ENCODE results near the gene EXOC4. TPM values are rescaled to one million over a fixed set of nuclear protein-coding genes. Genes with fewer than 3 reads are reported as not detected.

EXOC4 gene
- total RNA-seq, 2 donors from 2014 or later, result 62.0 to 146 TPM

DNA sequence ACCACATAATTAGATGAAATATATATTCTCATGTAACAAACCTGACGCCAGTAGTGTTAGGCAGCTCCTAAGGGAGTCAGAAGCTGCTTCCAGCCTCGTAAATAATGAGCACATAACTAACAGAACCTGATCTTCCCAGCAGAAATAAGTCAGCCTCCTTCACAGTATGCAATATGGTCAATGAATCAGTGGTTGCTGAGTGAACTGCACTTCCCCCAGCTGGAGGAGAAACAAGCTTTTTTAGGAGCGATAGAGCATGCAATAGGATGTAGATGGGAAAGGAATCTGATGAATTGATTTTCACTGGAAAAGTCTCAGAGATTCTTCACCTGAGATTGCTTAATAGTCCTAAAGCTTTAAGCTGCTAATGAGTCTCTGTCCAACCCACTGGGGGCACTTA lies 537.1 kb downstream of the EXOC4 start:
- DNase-seq (no peak), ATAC-seq (no peak)
- no peaks in the 10 kb centered on the region for H3K27me3 ChIP-seq
- intact Hi-C loops (cut with DNase I), result no loop called here
- no peaks in the 10 kb centered on the region for H3K9me3 ChIP-seq
- H3K36me3 ChIP-seq (replicated peaks in 1 of 2; ENCODE audit: insufficient read depth in 1 of 2, low read depth in 2 of 2), result no peaks in the 10 kb centered on the region
- TF ChIP-seq, protein P1, sequence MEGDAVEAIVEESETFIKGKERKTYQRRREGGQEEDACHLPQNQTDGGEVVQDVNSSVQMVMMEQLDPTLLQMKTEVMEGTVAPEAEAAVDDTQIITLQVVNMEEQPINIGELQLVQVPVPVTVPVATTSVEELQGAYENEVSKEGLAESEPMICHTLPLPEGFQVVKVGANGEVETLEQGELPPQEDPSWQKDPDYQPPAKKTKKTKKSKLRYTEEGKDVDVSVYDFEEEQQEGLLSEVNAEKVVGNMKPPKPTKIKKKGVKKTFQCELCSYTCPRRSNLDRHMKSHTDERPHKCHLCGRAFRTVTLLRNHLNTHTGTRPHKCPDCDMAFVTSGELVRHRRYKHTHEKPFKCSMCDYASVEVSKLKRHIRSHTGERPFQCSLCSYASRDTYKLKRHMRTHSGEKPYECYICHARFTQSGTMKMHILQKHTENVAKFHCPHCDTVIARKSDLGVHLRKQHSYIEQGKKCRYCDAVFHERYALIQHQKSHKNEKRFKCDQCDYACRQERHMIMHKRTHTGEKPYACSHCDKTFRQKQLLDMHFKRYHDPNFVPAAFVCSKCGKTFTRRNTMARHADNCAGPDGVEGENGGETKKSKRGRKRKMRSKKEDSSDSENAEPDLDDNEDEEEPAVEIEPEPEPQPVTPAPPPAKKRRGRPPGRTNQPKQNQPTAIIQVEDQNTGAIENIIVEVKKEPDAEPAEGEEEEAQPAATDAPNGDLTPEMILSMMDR (IDR thresholded peaks at IDR 0.05), result no peak
- TF ChIP-seq POLR2A (IDR thresholded peaks at IDR 0.05), result no peak
- H3K4me1 ChIP-seq, result no peaks in the 10 kb centered on the region
- no peak overlapping the region for H3K4me3 ChIP-seq
- 76 to 78% methylated on average over 3 of the region's 3 CpGs for WGBS, 2 donors
- H3K27ac ChIP-seq, result no peak overlapping the region

- H3K36me3 ChIP-seq (replicated peaks in 1 of 2; ENCODE audit: insufficient read depth in 1 of 2, low read depth in 2 of 2), result no peaks in the 10 kb centered on the region
- DNase-seq, result no peak
- intact Hi-C loops (cut with DNase I), result no loop called here
- ATAC-seq, result no peak
- H3K4me3 ChIP-seq, result no peak overlapping the region
- no peaks in the 10 kb centered on the region for H3K9me3 ChIP-seq
- WGBS, 2 donors, result 93 to 96% methylated on average over 4 of the region's 4 CpGs
- TF ChIP-seq, protein P1 (IDR thresholded peaks at IDR 0.05), result no peak
- TF ChIP-seq POLR2A (IDR thresholded peaks at IDR 0.05), result no peak
- no peaks in the 10 kb centered on the region for H3K27me3 ChIP-seq
- no peaks in the 10 kb centered on the region for H3K4me1 ChIP-seq
- H3K27ac ChIP-seq, result no peak overlapping the region
These were observed 538.0 kb downstream of the EXOC4 start for GRCh38 chr7:133790911-133791310.

GRCh38 chr7:133794479-133794878 lies 541.6 kb downstream of the EXOC4 start:
- no peak overlapping the region for H3K27ac ChIP-seq
- no peaks in the 10 kb centered on the region for H3K27me3 ChIP-seq
- H3K9me3 ChIP-seq, result no peaks in the 10 kb centered on the region
- H3K36me3 ChIP-seq (replicated peaks in 1 of 2; ENCODE audit: insufficient read depth in 1 of 2, low read depth in 2 of 2), result no peaks in the 10 kb centered on the region
- ATAC-seq, result no peak
- no peak for TF ChIP-seq POLR2A (IDR thresholded peaks at IDR 0.05)
- TF ChIP-seq, protein P1 (IDR thresholded peaks at IDR 0.05), result no peak
- H3K4me1 ChIP-seq, result no peaks in the 10 kb centered on the region
- DNase-seq, result no peak
- no peak overlapping the region for H3K4me3 ChIP-seq
- WGBS, 2 donors, result 48 to 50% methylated on average over 2 of the region's 2 CpGs
- intact Hi-C loops (cut with DNase I), result no loop called here

- no peak overlapping the region for H3K27ac ChIP-seq
- ATAC-seq (no peak), DNase-seq (no peak)
- H3K4me1 ChIP-seq, result no peaks in the 10 kb centered on the region
- 95 to 97% methylated on average over 2 of the region's 2 CpGs for WGBS, 2 donors
- no peaks in the 10 kb centered on the region for H3K27me3 ChIP-seq
- TF ChIP-seq, protein P1 (IDR thresholded peaks at IDR 0.05), result no peak
- no peak for TF ChIP-seq POLR2A (IDR thresholded peaks at IDR 0.05)
- H3K36me3 ChIP-seq (replicated peaks in 1 of 2; ENCODE audit: insufficient read depth in 1 of 2, low read depth in 2 of 2), result no peaks in the 10 kb centered on the region
- H3K4me3 ChIP-seq, result no peak overlapping the region
- intact Hi-C loops (cut with DNase I), result no loop called here
- H3K9me3 ChIP-seq, result no peaks in the 10 kb centered on the region
These were observed 542.3 kb downstream of the EXOC4 start for GRCh38 chr7:133795068-133795665.
